Peyer's patch (tissue), 4 donors: ENCODE measurements around the gene SCNN1A. TPM values are rescaled to one million over a fixed set of nuclear protein-coding genes. Genes with fewer than 3 reads are reported as not detected.

ENCODE experiments used
- DNase-seq, 3 donors: peaks; one replicate each; pipeline ENCODE4 v3.0.0-alpha.2; 2017 to 2019
- H3K27ac ChIP-seq, 4 donors: fragments of 200-600 bp; sonication (generic); one replicate each; pipeline ENCODE4 v1.5.1; 2016 to 2019
- H3K27me3 ChIP-seq, 2 donors: fragments of 200-600 bp; sonication (generic); one replicate each; pipeline ENCODE4 v1.5.1; 2019
- H3K36me3 ChIP-seq, 3 donors: fragments of 200-600 bp; sonication (generic); one replicate each; pipeline ENCODE4 v1.5.1; 2016 to 2019
- H3K4me1 ChIP-seq, 4 donors: fragments of 200-600 bp; sonication (generic); one replicate each; pipeline ENCODE4 v1.5.1; 2016 to 2019
- H3K4me3 ChIP-seq, 4 donors: fragments of 200-600 bp; sonication (generic); 1 replicate in 3 of 4; 2 replicates in 1 of 4; pipeline ENCODE4 v1.5.1; 2016 to 2019; ENCODE audit warnings: mild to moderate bottlenecking in 1 of 4
- H3K9me3 ChIP-seq, 4 donors: fragments of 200-600 bp; sonication (generic); one replicate each; pipeline ENCODE4 v1.5.1; 2016 to 2019; ENCODE audit warnings: mild to moderate bottlenecking in 1 of 4
- CTCF ChIP-seq, 6 experiments: fragments of 450-650 bp in 4 of 6; fragments of 200-600 bp in 2 of 6; sonication (generic) in 1 of 6; IDR thresholded peaks; one replicate each; pipeline ENCODE4 v1.5.1; 2017 to 2019; ENCODE audit warnings: antibody characterized with exemption in 6 of 6, mild to moderate bottlenecking in 3 of 6, moderate library complexity in 1 of 6
- POLR2A ChIP-seq, 2 donors: fragments of 450-650 bp; IDR thresholded peaks; one replicate each; pipeline ENCODE4 v1.5.1; 2017; ENCODE audit warnings: antibody characterized with exemption in 2 of 2, mild to moderate bottlenecking in 2 of 2, moderate library complexity in 2 of 2
- total RNA-seq, 4 donors: library from RNA; depleted of rRNA; stranded (reverse); fragments of >200 nt; gene quantifications; one replicate each; pipeline ENCODE4 v1.1.0, GENCODE V29; 2016

SCNN1A gene
- total RNA-seq, 4 donors from 2014 or later: 93.3 to 275 (median 143) TPM

GRCh38 chr12:6354495-6355393, 20.6 kb downstream of the SCNN1A start:
- no peaks in the 10 kb centered on the region for H3K9me3 ChIP-seq
- H3K4me3 ChIP-seq: no peak overlapping the region
- H3K27ac ChIP-seq: peak overlapping the region in 1 of 4 donors; percentile 33
- H3K4me1 ChIP-seq: peaks cover 0 to 39% (median 0%) of the 10 kb centered on the region in 4 donors
- H3K36me3 ChIP-seq: no peaks in the 10 kb centered on the region
- peak in 1 of 3 donors; percentile 54 for DNase-seq
- TF ChIP-seq POLR2A (IDR thresholded peaks at IDR 0.05) (no peak), CTCF (IDR thresholded peaks at IDR 0.05) (no peak)
- H3K27me3 ChIP-seq: no peaks in the 10 kb centered on the region

- Histone ChIP-seq H3K27me3 (no peaks in the 10 kb centered on the region), H3K9me3 (no peaks in the 10 kb centered on the region), H3K4me3 (no peak overlapping the region), H3K36me3 (no peaks in the 10 kb centered on the region), H3K4me1 (peaks cover 0 to 30% (median 0%) of the 10 kb centered on the region in 4 donors), H3K27ac (peak overlapping the region in 3 of 4 donors; percentile 19 to 35 (median 35))
- DNase-seq: no peak
- TF ChIP-seq POLR2A (IDR thresholded peaks at IDR 0.05) (no peak), CTCF (IDR thresholded peaks at IDR 0.05) (no peak)
These were observed 22.9 kb downstream of the SCNN1A start for GRCh38 chr12:6352193-6353173.

DNA sequence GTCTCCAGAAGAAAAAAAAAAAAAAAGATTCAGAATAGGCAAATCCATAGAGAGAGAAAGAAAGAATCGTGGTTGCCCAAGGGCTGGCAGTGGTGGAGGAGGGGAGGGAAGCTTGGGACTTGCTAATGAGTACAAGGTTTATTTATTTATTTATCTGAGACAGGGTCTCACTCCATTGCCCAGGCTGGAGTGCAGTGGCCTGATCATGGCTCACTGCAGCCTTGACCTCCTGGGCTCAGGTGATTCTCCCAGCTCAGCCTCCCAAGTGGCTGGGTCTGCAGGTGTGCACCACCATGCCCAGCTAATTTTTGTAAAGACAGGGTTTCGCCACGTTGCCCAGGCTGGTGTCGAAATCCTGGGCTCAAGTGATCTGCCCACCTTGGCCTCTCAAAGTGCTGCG, 23.7 kb downstream of the SCNN1A start:
- DNase-seq: no peak
- TF ChIP-seq CTCF (IDR thresholded peaks at IDR 0.05) (no peak), POLR2A (IDR thresholded peaks at IDR 0.05) (no peak)
- no peak overlapping the region for H3K4me3 ChIP-seq
- H3K4me1 ChIP-seq: peaks cover 0 to 34% (median 0%) of the 10 kb centered on the region in 4 donors
- no peaks in the 10 kb centered on the region for H3K36me3 ChIP-seq
- H3K9me3 ChIP-seq: no peaks in the 10 kb centered on the region
- no peaks in the 10 kb centered on the region for H3K27me3 ChIP-seq
- H3K27ac ChIP-seq: no peak overlapping the region

- no peak for TF ChIP-seq CTCF (IDR thresholded peaks at IDR 0.05)
- no peak for TF ChIP-seq POLR2A (IDR thresholded peaks at IDR 0.05)
- Histone ChIP-seq H3K36me3 (no peaks in the 10 kb centered on the region), H3K4me3 (no peak overlapping the region), H3K27ac (peak overlapping the region; percentile 42 to 99 (median 64)), H3K9me3 (no peaks in the 10 kb centered on the region), H3K4me1 (peaks cover 4 to 38% (median 9%) of the 10 kb centered on the region in 4 donors), H3K27me3 (no peaks in the 10 kb centered on the region)
- DNase-seq: no peak
These were observed 27.7 kb downstream of the SCNN1A start for GRCh38 chr12:6347367-6348338.
